ENCODE results near the gene TMEM144. TPM values are rescaled to one million over a fixed set of nuclear protein-coding genes. Genes with fewer than 3 reads are reported as not detected.

TMEM144 gene
- total and polyA plus RNA-seq, 9 donors: 5.4 to 14.9 (median 8.4) TPM

DNA sequence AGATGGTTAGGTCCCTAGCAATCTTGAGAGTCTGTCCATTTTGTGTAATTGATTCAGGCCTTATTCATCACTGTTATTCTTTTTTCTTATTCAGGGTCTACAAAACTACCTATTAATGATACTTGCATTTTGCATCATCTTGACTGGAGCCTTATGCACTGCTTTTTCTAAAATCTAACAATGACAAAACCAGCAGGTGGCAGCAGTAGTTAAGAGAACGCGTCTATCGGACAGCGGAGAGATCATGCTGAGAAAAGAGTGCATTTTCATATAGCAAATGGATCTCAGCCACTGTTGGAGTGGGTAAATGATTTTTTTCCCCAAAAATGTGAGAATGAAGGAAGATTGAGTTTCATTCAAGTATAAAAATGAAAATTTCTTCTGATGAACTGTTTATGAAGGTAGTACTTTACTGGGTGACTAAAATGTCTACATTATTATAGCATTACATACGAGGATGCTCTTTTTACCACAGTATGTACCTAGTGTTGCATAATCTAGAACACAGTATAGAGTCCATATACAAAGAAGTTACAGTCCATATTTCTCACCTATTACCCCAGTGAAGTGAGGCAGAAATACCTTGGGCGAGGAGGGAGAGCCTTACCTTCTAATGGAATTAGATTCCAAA lies 43.2 kb downstream of the TMEM144 start:
- Histone ChIP-seq H3K9me3 (no peaks in the 10 kb centered on the region), H3K27ac (no peak overlapping the region), H3K4me1 (ENCODE audit: insufficient read depth) (no peaks in the 10 kb centered on the region), H3K36me3 (no peaks in the 10 kb centered on the region), H3K27me3 (no peaks in the 10 kb centered on the region), H3K4me3 (no peak overlapping the region)
- 32 to 33% (median 32%) methylated on average over 6 of the region's 6 CpGs for WGBS, 3 donors
- intact Hi-C loops (cut with DNase I): loop anchor here in 3 of 4 donors (5.0 to 10.0 kb wide), 4 partner anchors 81 to 371 kb away; partner anchors contain the start of gene GASK1B (in 1 of the 3)
- DNase-seq: peak in 4 of 5 donors; percentile 39 to 62 (median 46)
- no peak for TF ChIP-seq EP300 (IDR thresholded peaks at IDR 0.05)
- TF ChIP-seq, protein P1, sequence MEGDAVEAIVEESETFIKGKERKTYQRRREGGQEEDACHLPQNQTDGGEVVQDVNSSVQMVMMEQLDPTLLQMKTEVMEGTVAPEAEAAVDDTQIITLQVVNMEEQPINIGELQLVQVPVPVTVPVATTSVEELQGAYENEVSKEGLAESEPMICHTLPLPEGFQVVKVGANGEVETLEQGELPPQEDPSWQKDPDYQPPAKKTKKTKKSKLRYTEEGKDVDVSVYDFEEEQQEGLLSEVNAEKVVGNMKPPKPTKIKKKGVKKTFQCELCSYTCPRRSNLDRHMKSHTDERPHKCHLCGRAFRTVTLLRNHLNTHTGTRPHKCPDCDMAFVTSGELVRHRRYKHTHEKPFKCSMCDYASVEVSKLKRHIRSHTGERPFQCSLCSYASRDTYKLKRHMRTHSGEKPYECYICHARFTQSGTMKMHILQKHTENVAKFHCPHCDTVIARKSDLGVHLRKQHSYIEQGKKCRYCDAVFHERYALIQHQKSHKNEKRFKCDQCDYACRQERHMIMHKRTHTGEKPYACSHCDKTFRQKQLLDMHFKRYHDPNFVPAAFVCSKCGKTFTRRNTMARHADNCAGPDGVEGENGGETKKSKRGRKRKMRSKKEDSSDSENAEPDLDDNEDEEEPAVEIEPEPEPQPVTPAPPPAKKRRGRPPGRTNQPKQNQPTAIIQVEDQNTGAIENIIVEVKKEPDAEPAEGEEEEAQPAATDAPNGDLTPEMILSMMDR (IDR thresholded peaks at IDR 0.05): peak in 2 of 3 donors; percentile 44 to 59
- TF ChIP-seq POLR2A (IDR thresholded peaks at IDR 0.05): no peak

DNA sequence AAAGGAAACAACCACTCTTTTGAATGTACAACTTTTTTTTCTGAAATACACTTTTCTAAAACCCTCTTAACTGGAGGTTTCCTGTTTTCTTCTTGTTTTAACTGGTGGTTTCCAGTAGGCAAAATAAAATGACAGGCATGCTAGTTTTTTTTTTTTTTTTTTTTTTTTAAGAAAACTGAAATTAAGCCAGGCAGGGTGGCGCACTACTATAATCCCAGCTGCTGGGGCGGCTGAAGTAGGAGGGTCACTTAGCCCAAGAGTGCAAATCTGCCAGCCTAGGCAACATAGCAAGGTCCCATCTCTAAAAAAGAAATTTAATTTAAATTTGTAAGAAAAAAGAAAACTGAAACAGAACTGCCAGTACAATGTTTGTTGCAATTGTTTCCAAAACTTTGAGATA lies 44.0 kb downstream of the TMEM144 start:
- no peaks in the 10 kb centered on the region for H3K36me3 ChIP-seq
- H3K4me1 ChIP-seq (ENCODE audit: insufficient read depth): no peaks in the 10 kb centered on the region
- TF ChIP-seq POLR2A (IDR thresholded peaks at IDR 0.05) (no peak), EP300 (IDR thresholded peaks at IDR 0.05) (no peak)
- TF ChIP-seq, protein P1 (IDR thresholded peaks at IDR 0.05): no peak
- WGBS, 3 donors: 85 to 88% (median 86%) methylated on average over 2 of the region's 2 CpGs
- DNase-seq: no peak
- no peak overlapping the region for H3K27ac ChIP-seq
- no peak overlapping the region for H3K4me3 ChIP-seq
- no peaks in the 10 kb centered on the region for H3K9me3 ChIP-seq
- no peaks in the 10 kb centered on the region for H3K27me3 ChIP-seq
- intact Hi-C loops (cut with DNase I): loop anchor here in 3 of 4 donors (5.0 to 10.0 kb wide), 4 partner anchors 82 to 371 kb away; partner anchors contain the start of gene GASK1B (in 1 of the 3)

DNA sequence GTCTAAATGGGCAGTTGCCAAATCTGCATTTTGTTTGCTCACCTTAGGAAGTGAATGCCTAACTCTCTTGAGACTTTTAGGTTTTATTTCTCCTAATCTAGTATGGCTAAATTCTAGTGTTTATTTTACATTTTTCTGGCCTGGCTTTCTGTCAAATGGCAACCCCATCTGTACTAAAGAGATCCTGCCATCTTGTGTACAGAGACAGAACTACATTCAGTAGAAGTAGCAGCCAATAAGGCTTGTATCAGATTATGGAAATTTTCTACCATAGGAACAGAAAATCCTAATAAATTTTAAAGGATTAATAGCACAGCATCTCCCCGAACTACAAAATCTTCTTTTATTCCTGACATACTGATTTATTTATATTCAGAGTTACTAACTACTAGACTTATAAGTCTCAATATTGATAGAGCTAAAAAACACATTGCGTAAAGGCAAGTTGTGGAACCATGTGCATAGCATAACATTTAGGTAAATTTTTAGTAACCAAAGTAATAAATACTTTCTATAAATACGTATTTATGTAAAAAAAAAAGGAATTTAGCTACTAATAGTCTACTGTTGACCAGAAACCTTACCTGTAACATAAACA lies 45.5 kb downstream of the TMEM144 start:
- no peak overlapping the region for H3K4me3 ChIP-seq
- TF ChIP-seq, protein P1 (IDR thresholded peaks at IDR 0.05): peak; percentile 55 to 69 (median 63)
- TF ChIP-seq EP300 (IDR thresholded peaks at IDR 0.05): no peak
- no peak overlapping the region for H3K27ac ChIP-seq
- H3K4me1 ChIP-seq (ENCODE audit: insufficient read depth): no peaks in the 10 kb centered on the region
- intact Hi-C loops (cut with DNase I): loop anchor here in 3 of 4 donors (10.0 kb wide), 3 partner anchors 261 to 369 kb away; no protein-coding TSS in a partner anchor
- no peaks in the 10 kb centered on the region for H3K36me3 ChIP-seq
- H3K27me3 ChIP-seq: no peaks in the 10 kb centered on the region
- H3K9me3 ChIP-seq: no peaks in the 10 kb centered on the region
- DNase-seq: no peak
- WGBS, 3 donors: 46 to 47% (median 46%) methylated on average over 3 of the region's 3 CpGs

DNA sequence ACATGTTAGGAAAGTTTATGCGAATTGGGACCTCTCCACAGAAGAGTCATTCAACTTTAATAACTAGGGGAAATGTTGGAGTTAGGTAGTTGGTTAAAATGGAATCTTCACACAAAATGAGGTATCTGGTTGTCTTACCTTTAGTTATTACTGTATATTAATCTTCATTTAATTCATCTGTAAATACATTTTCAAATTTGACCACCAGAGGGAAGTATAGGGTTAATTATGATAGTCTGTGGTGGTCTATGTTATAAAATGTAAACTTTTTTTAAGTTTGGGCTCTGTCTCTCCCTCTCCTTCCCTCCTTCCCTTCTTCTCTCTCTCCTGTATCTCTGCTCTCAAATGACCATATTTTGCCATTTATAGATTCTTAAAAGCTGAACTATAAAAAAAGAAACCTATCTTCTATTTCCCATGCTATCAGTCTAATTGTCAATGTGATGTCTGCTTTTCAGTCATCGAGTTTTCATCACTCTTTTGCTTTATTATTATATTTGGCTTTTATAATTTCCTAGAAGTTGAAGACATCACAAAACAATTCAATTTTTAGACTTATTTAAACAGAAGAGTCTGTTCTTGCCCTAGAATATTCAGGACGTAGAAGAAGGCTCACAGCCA lies 49.8 kb downstream of the TMEM144 start:
- Histone ChIP-seq H3K4me1 (ENCODE audit: insufficient read depth) (no peaks in the 10 kb centered on the region), H3K4me3 (no peak overlapping the region), H3K36me3 (no peaks in the 10 kb centered on the region), H3K27me3 (no peaks in the 10 kb centered on the region), H3K9me3 (no peaks in the 10 kb centered on the region), H3K27ac (no peak overlapping the region)
- WGBS, 3 donors: 24 to 34% (median 29%) methylated on average over 3 of the region's 3 CpGs
- TF ChIP-seq, protein P1 (IDR thresholded peaks at IDR 0.05): no peak
- no peak for TF ChIP-seq POLR2A (IDR thresholded peaks at IDR 0.05)
- no peak for TF ChIP-seq EP300 (IDR thresholded peaks at IDR 0.05)
- intact Hi-C loops (cut with DNase I): loop anchor here in 3 of 4 donors (10.0 kb wide), 3 partner anchors 265 to 365 kb away; no protein-coding TSS in a partner anchor
- no peak for DNase-seq

All from ovary (tissue), 9 donors.